Measurements from ENCODE around the gene NDUFS7.
A peak's percentile ranks its signal among the peaks of the same experiment; 100 is the strongest.

NDUFS7 gene

DNA sequence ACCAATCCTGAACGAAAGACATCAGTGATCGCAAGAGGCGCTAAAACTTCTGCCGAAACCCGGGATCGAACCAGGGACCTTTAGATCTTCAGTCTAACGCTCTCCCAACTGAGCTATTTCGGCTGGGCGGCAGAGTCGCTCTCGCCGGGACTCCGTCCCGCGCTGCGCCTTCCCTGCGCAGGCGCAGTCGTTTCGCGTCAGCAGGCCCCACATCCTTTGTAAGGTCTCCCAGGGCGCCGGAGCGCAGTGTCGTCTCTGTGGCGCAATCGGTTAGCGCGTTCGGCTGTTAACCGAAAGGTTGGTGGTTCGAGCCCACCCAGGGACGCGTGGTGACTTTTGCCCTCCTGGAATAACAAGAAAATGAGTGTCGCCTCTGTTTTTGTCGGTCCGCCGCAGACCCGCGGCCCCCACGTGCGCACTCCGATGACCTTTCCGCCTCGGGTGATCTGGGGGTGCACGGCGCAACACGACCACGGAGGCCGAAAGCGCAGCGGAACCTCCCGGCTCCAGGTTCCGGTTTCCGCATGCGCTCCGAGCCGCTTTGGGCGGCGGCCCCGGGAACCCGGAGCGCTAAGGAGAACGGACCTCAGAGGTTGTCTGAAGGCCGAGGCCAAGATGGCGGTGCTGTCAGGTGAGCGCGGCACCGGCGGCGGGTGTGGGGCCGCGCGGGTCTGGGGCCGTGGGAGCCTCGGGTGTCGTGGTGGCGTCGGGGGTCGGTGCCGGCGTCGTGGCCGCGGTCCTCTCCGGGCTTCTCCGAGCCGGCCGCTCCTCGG, at the start of gene NDUFS7:
TSS of gene NDUFS7 (plus strand) at position 596 of the 773 bp plus-strand sequence. CDS start at position 616, 20 bp downstream.
- Histone ChIP-seq H3K27ac (peak within 1 kb of the TSS; percentile 77), H3K4me1 (ENCODE audit: control insufficient read depth in 1 of 2, insufficient read depth in 1 of 2, low read depth in 1 of 2, low read length in 1 of 2) (peaks cover 19 to 26% of the 10 kb centered on the region in 2 experiments), H3K36me3 (peaks cover 11% of the 10 kb centered on the region), H3K4me3 (ENCODE audit: low read depth in 1 of 2, low read length in 1 of 2) (peak within 1 kb of the TSS; percentile 75 to 78), H3K9me3 (no peaks in the 10 kb centered on the region), H3K27me3 (peaks cover 21% of the 10 kb centered on the region)
- TF ChIP-seq, protein P1, sequence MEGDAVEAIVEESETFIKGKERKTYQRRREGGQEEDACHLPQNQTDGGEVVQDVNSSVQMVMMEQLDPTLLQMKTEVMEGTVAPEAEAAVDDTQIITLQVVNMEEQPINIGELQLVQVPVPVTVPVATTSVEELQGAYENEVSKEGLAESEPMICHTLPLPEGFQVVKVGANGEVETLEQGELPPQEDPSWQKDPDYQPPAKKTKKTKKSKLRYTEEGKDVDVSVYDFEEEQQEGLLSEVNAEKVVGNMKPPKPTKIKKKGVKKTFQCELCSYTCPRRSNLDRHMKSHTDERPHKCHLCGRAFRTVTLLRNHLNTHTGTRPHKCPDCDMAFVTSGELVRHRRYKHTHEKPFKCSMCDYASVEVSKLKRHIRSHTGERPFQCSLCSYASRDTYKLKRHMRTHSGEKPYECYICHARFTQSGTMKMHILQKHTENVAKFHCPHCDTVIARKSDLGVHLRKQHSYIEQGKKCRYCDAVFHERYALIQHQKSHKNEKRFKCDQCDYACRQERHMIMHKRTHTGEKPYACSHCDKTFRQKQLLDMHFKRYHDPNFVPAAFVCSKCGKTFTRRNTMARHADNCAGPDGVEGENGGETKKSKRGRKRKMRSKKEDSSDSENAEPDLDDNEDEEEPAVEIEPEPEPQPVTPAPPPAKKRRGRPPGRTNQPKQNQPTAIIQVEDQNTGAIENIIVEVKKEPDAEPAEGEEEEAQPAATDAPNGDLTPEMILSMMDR (IDR thresholded peaks at IDR 0.05), result peak; percentile 46

DNA sequence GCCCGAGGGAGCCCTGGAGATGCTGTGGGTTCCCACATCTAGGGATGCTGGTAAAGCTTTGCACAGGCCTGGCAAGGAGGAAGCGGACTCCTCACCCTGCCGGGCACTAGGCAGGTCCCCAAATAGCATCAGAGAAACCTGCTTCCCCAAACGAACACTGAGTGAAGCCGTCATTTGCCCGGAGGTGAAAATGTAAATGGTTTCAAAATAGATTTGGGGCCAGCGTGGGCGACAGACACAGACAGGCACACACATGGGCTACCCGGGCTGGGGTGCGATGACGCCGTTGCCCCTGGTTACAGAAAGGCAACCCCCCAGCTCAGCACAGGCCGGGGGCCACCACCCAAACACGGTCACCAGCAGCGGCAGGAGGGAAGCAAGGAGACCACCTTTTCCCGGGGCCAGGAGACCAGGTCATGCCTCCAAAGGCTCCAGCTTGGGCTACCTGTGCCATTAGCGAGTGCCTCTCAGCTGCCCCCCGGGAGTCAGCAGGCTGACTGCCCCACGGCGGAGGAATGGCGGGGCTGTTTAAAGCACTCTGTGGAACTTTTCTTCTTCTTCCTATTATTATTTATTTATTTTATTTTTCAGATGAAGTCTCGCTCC, 47.5 kb upstream of the NDUFS7 start:
- Histone ChIP-seq H3K27ac (no peak overlapping the region), H3K9me3 (no peaks in the 10 kb centered on the region)
- TF ChIP-seq, protein P1 (IDR thresholded peaks at IDR 0.05), result no peak

DNA sequence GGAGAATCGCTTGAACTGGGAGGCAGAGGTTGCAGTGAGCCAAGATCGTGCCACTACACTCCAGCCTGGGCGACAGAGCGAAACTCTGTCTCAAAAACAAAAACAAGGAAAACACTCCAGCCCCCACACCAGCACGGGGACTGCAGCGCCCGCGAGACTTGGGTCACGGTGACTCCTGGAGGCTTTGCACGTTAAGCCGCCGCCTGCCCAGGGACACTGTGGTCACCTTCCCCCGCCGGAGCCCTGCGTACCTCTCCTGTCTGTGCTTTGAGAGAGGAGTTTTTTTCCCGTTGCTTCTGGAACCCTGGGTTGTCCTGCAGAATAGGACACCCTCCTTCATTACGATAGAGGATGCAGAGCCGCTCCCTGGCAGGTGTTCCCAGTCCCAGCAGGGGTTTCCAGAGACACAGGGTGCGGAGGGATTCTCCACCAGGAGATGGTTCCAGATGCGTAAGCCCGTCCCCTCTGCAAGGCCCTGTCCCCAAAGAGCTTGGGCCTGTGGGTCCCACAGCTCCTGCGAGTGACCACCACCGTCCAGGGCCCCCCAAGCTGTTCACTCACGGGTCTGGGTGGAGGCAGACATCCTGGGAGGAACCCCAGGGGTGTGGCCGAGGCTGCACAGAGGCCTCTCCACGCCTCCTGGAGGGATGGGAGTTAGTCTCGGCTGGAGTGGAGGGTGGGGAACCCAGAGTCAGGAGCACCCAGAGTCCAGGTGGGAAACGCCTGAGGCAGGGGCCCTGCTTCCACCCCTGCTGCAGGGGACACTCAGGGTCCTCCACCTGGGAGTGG, 42.8 kb upstream of the NDUFS7 start:
- Histone ChIP-seq H3K27ac (no peak overlapping the region), H3K36me3 (no peaks in the 10 kb centered on the region), H3K4me3 (ENCODE audit: low read depth in 1 of 2, low read length in 1 of 2) (no peak overlapping the region), H3K4me1 (ENCODE audit: control insufficient read depth in 1 of 2, insufficient read depth in 1 of 2, low read depth in 1 of 2, low read length in 1 of 2) (no peaks in the 10 kb centered on the region), H3K9me3 (no peaks in the 10 kb centered on the region), H3K27me3 (peaks cover 5% of the 10 kb centered on the region)
- TF ChIP-seq, protein P1 (IDR thresholded peaks at IDR 0.05), result no peak

More for the DNA sequence above, 47.5 kb upstream of the NDUFS7 start:
- no peak overlapping the region for H3K4me3 ChIP-seq (ENCODE audit: low read depth in 1 of 2, low read length in 1 of 2)
- H3K4me1 ChIP-seq (ENCODE audit: control insufficient read depth in 1 of 2, insufficient read depth in 1 of 2, low read depth in 1 of 2, low read length in 1 of 2), result no peaks in the 10 kb centered on the region
- no peaks in the 10 kb centered on the region for H3K36me3 ChIP-seq
- peaks cover 18% of the 10 kb centered on the region for H3K27me3 ChIP-seq

DNA sequence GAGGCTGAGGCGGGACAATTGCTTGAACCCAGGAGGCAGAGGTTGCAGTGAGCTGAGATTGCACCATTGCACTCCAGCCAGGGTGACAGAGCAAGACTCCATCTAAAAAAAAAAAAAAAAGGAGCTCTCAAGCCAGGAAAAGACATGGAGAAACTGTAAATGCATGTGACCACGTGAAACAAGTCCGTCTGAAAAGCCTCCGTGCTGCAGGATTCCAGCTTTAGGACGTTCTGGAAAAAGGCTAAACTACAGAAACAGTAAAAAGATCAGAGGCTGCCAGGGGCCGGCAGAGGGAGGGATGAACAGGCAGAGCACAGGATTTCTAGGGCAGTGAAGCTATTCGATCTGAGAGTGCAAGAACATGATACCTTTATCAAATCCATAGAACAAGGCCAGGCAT, 40.7 kb upstream of the NDUFS7 start:
- Histone ChIP-seq H3K27me3 (peaks cover 5% of the 10 kb centered on the region), H3K27ac (no peak overlapping the region), H3K36me3 (no peaks in the 10 kb centered on the region), H3K9me3 (no peaks in the 10 kb centered on the region), H3K4me3 (ENCODE audit: low read depth in 1 of 2, low read length in 1 of 2) (no peak overlapping the region), H3K4me1 (ENCODE audit: control insufficient read depth in 1 of 2, insufficient read depth in 1 of 2, low read depth in 1 of 2, low read length in 1 of 2) (no peaks in the 10 kb centered on the region)
- TF ChIP-seq, protein P1 (IDR thresholded peaks at IDR 0.05), result no peak

DNA sequence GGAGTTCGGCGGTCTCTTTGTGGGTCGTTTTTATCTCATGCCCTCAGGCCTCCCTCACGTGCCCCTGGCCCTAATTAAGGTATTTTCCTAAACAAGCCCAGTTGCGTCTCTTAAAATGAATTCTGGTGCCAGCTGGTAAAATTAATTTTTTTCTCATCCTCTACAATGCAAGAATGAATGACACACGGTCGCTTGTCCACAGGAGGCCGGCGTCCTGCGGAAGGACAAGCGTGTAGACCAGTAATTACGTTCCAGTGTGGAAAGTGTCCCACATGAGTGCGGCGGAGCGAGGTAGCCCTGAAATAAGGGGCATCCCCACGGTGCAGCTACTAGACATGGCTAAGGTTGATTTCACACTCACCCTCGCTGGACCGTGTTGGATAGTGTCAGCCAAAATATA, 34.5 kb upstream of the NDUFS7 start:
- no peaks in the 10 kb centered on the region for H3K9me3 ChIP-seq
- H3K27ac ChIP-seq, result no peak overlapping the region
- TF ChIP-seq, protein P1 (IDR thresholded peaks at IDR 0.05), result no peak
- peaks cover 10% of the 10 kb centered on the region for H3K27me3 ChIP-seq
- no peak overlapping the region for H3K4me3 ChIP-seq (ENCODE audit: low read depth in 1 of 2, low read length in 1 of 2)
- H3K4me1 ChIP-seq (ENCODE audit: control insufficient read depth in 1 of 2, insufficient read depth in 1 of 2, low read depth in 1 of 2, low read length in 1 of 2), result peaks cover 1 to 2% of the 10 kb centered on the region in 2 experiments
- no peaks in the 10 kb centered on the region for H3K36me3 ChIP-seq

Measured in neutrophil (primary cell).